ENCODE results near the gene HLF. TPM values are rescaled to one million over a fixed set of nuclear protein-coding genes. Genes with fewer than 3 reads are reported as not detected.

The HLF gene
- total RNA-seq (2022; extraction: Qiagen RNA extraction): 0.07 to 0.13 TPM (median 0.09 TPM) in 5 replicates

GRCh38 chr17:55264645-55265298 lies at the start of gene HLF:
Gene HLF, plus strand, starts transcription at chr17:55264960. Its CDS starts 525 bp downstream, at chr17:55265485.

Other genes starting within 250 kb of the HLF start
- 24.4 to 31.1 TPM (median 27.6 TPM) in 5 replicates for gene MMD, start 156.9 kb downstream of the HLF start, total RNA-seq (2022; extraction: Qiagen RNA extraction)
- not detected in 5 replicates for gene SMIM36, start 246.5 kb downstream of the HLF start, total RNA-seq (2022; extraction: Qiagen RNA extraction)

All from A549 treated with AZD2906 at 1 μM for 4 hours (cell line).